WTC11 (cell line): ENCODE measurements around the gene DDIAS. TPM values are rescaled to one million over a fixed set of nuclear protein-coding genes. Genes with fewer than 3 reads are reported as not detected.
A peak's percentile ranks its signal among the peaks of the same experiment; 100 is the strongest.
"Not testable (repeated sequence)": the region's sequence is repeated elsewhere in the genome, so short reads cannot be mapped to it uniquely, and the experiment has no call there.

Experiments
- ATAC-seq: fragments of 200-7000 bp; cut with Tn5 transposase; 2 replicates; pipeline ENCODE4 v1.10.0; 2021; ENCODE audit warnings: mild to moderate bottlenecking, moderate library complexity
- CTCF ChIA-PET: fragments of 300-600 bp; sonication (Branson Sonifier 250); formaldehyde crosslinking; loops from one replicate; lab custom pipeline; 2021; ENCODE audit warnings: antibody characterized with exemption; lab: Charles Lee
- POLR2A ChIA-PET: fragments of 350-600 bp; sonication (Branson Sonifier 250); formaldehyde crosslinking; loops from one replicate; lab custom pipeline; 2021; ENCODE audit warnings: antibody characterized with exemption; lab: Charles Lee
- DNase-seq: peaks from one replicate; pipeline ENCODE4 v3.0.0; 2021; ENCODE audit warnings: low spot score
- H3K27ac Mint-ChIP-seq: 2 replicates; pipeline ENCODE4 v1.8.0; 2021; ENCODE audit warnings: mixed read lengths
- H3K27me3 Mint-ChIP-seq: 2 replicates; pipeline ENCODE4 v1.8.0; 2021; ENCODE audit warnings: low read depth, mild to moderate bottlenecking, moderate library complexity, mixed read lengths
- H3K36me3 Mint-ChIP-seq: 2 replicates; pipeline ENCODE4 v1.8.0; 2021; ENCODE audit warnings: mixed read lengths
- H3K4me1 Mint-ChIP-seq: 2 replicates; pipeline ENCODE4 v1.8.0; 2022; ENCODE audit warnings: mixed read lengths
- H3K4me3 Mint-ChIP-seq: 2 replicates; pipeline ENCODE4 v1.8.0; 2021; ENCODE audit warnings: mild to moderate bottlenecking, moderate library complexity, mixed read lengths
- H3K9me3 Mint-ChIP-seq: 2 replicates; pipeline ENCODE4 v1.8.0; 2021; ENCODE audit warnings: mixed read lengths
- AR ChIP-seq: fragments of 250-450 bp; sonication (Bioruptor Pico); IDR thresholded peaks from 2 replicates; pipeline ENCODE4 v1.9.0; 2021; ENCODE audit warnings: mild to moderate bottlenecking
- ATF1 ChIP-seq: sonication (generic); formaldehyde crosslinking; IDR thresholded peaks from 2 replicates; pipeline ENCODE4 v1.8.1; 2023; ENCODE audit warnings: mild to moderate bottlenecking, moderate library complexity, missing genetic modification reagents
- CBFB ChIP-seq: sonication (generic); formaldehyde crosslinking; IDR thresholded peaks from 2 replicates; pipeline ENCODE4 v1.8.1; 2022; ENCODE audit warnings: mild to moderate bottlenecking, low read depth, missing genetic modification reagents
- CREB1 ChIP-seq: sonication (generic); formaldehyde crosslinking; IDR thresholded peaks from 2 replicates; pipeline ENCODE4 v1.8.0; 2023; ENCODE audit warnings: mild to moderate bottlenecking, missing genetic modification reagents
- E2F5 ChIP-seq: sonication (generic); formaldehyde crosslinking; IDR thresholded peaks from 2 replicates; pipeline ENCODE4 v1.8.1; 2022; ENCODE audit warnings: mild to moderate bottlenecking, moderate library complexity, missing genetic modification reagents
- FOXK1 ChIP-seq: sonication (generic); formaldehyde crosslinking; IDR thresholded peaks from 2 replicates; pipeline ENCODE4 v1.8.0; 2022; ENCODE audit warnings: mild to moderate bottlenecking, moderate library complexity, missing genetic modification reagents
- FOXP1 ChIP-seq: sonication (generic); formaldehyde crosslinking; IDR thresholded peaks from 2 replicates; pipeline ENCODE4 v1.8.0; 2022; ENCODE audit warnings: missing genetic modification reagents, mild to moderate bottlenecking, moderate library complexity, borderline replicate concordance
- GTF2I ChIP-seq: fragments of 250-450 bp; sonication (Bioruptor Pico); conservative IDR thresholded peaks from 2 replicates; pipeline ENCODE4 v1.4.0; 2021; ENCODE audit warnings: mild to moderate bottlenecking
- JAZF1 ChIP-seq: fragments of 250-450 bp; sonication (Bioruptor Pico); IDR thresholded peaks from 2 replicates; pipeline ENCODE4 v1.9.0; 2021; ENCODE audit warnings: moderate library complexity, mild to moderate bottlenecking, inconsistent platforms
- JUN ChIP-seq: sonication (generic); formaldehyde crosslinking; IDR thresholded peaks from 2 replicates; pipeline ENCODE4 v1.8.0; 2023; ENCODE audit warnings: mild to moderate bottlenecking, missing genetic modification reagents
- NFATC4 ChIP-seq: fragments of 250-450 bp; sonication (Bioruptor Pico); IDR thresholded peaks from 2 replicates; pipeline ENCODE4 v1.9.0; 2021; ENCODE audit warnings: mild to moderate bottlenecking
- NFYB ChIP-seq: sonication (generic); formaldehyde crosslinking; conservative IDR thresholded peaks from 2 replicates; pipeline ENCODE4 v1.8.0; 2022; ENCODE audit warnings: low read depth, missing genetic modification reagents
- NR2C2 ChIP-seq: sonication (generic); formaldehyde crosslinking; IDR thresholded peaks from 2 replicates; pipeline ENCODE4 v1.8.0; 2022; ENCODE audit warnings: mild to moderate bottlenecking, missing genetic modification reagents
- OVOL2 ChIP-seq: fragments of 250-450 bp; sonication (Bioruptor Pico); IDR thresholded peaks from 2 replicates; pipeline ENCODE4 v1.9.0; 2021; ENCODE audit warnings: mild to moderate bottlenecking, borderline replicate concordance
- RORB ChIP-seq: fragments of 250-450 bp; sonication (Bioruptor Pico); IDR thresholded peaks from 2 replicates; pipeline ENCODE4 v1.9.0; 2021; ENCODE audit warnings: mild to moderate bottlenecking
- TCF7 ChIP-seq: sonication (generic); formaldehyde crosslinking; IDR thresholded peaks from 2 replicates; pipeline ENCODE4 v1.8.0; 2022; ENCODE audit warnings: mild to moderate bottlenecking, low read depth, missing genetic modification reagents, moderate library complexity
- TP53 ChIP-seq: sonication (generic); formaldehyde crosslinking; IDR thresholded peaks from 2 replicates; pipeline ENCODE4 v1.8.1; 2023; ENCODE audit warnings: mild to moderate bottlenecking, missing genetic modification reagents
- ZNF423 ChIP-seq: fragments of 250-450 bp; sonication (Bioruptor Pico); IDR thresholded peaks from 2 replicates; pipeline ENCODE4 v2.1.2; 2022; ENCODE audit warnings: mild to moderate bottlenecking, moderate library complexity
- ZNF671 ChIP-seq: fragments of 250-450 bp; sonication (Bioruptor Pico); IDR thresholded peaks from 2 replicates; pipeline ENCODE4 v1.8.0; 2021; ENCODE audit warnings: mild to moderate bottlenecking
- total RNA-seq: library from RNA; stranded (reverse); gene quantifications from 3 replicates; pipeline ENCODE4 v1.2.3, GENCODE V29; 2021
- TF ChIP-seq, protein P1 (sequence below): sonication (generic); formaldehyde crosslinking; IDR thresholded peaks from 2 replicates; pipeline ENCODE4 v1.8.1; 2023; ENCODE audit warnings: mild to moderate bottlenecking, missing genetic modification reagents
- TF ChIP-seq, protein P2 (sequence below): sonication (generic); formaldehyde crosslinking; IDR thresholded peaks from 2 replicates; pipeline ENCODE4 v1.8.1; 2022; ENCODE audit warnings: low read depth, missing genetic modification reagents, borderline replicate concordance

Gene DDIAS
- total RNA-seq, 1 experiment from 2014 or later: 28.7 TPM

DNA sequence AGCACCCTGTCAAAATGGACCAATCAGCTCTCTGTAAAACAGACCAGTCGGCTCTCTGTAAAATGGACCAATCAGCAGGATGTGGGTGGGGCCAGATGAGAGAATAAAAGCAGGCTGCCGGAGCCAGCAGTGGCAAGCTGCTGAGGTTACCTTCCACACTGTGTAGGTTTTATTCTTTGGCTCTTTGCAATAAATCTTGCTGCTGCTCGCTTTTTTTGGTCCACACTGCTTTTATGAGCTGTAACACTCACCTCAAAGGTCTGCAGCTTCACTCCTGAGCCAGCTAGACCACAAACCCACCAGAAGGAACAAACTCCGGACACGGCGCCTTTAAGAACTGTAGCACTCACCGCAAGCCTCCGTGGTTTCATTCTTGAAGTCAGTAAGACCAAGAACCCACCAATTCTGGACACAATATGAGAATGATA is 70.0 kb downstream of the DDIAS start:
- POLR2A ChIA-PET, H3K27me3 Mint-ChIP-seq, H3K9me3 Mint-ChIP-seq, H3K4me3 Mint-ChIP-seq, H3K27ac Mint-ChIP-seq, H3K4me1 Mint-ChIP-seq, ATAC-seq, DNase-seq, CTCF ChIA-PET, H3K36me3 Mint-ChIP-seq: not testable (repeated sequence)
- TF ChIP-seq NFYB (CRISPR knock-in tag): peak; percentile 52

DNA sequence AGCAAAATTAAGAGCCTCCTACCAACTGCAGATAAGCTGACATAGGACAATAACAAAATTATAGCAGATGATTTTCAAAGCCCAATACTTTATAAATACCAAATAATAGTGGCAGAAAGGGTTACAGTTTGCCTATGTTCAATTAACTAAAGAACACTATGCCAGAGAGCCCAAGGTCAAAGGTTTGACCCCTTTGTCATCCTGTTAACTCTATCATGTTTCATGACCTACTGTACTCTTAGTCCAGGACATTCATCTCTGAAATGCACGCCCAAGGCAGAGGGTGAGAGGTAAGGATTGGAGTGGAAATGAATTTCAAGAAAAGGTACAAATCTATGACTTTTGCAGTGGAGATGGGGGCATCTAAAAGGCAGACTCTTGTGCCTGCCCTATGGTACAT is 70.6 kb downstream of the DDIAS start:
- no peak for TF ChIP-seq GTF2I
- no peak for TF ChIP-seq FOXP1 (CRISPR knock-in tag)
- TF ChIP-seq NFATC4 (CRISPR knock-in tag): no peak
- TF ChIP-seq JAZF1 (CRISPR knock-in tag): no peak
- TF ChIP-seq, protein P1, sequence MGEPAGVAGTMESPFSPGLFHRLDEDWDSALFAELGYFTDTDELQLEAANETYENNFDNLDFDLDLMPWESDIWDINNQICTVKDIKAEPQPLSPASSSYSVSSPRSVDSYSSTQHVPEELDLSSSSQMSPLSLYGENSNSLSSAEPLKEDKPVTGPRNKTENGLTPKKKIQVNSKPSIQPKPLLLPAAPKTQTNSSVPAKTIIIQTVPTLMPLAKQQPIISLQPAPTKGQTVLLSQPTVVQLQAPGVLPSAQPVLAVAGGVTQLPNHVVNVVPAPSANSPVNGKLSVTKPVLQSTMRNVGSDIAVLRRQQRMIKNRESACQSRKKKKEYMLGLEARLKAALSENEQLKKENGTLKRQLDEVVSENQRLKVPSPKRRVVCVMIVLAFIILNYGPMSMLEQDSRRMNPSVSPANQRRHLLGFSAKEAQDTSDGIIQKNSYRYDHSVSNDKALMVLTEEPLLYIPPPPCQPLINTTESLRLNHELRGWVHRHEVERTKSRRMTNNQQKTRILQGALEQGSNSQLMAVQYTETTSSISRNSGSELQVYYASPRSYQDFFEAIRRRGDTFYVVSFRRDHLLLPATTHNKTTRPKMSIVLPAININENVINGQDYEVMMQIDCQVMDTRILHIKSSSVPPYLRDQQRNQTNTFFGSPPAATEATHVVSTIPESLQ: no peak
- TF ChIP-seq AR (CRISPR knock-in tag): no peak
- TF ChIP-seq TCF7 (CRISPR knock-in tag): no peak
- no peak for TF ChIP-seq JUN
- TF ChIP-seq NR2C2 (CRISPR knock-in tag): no peak
- no peak for TF ChIP-seq OVOL2 (CRISPR knock-in tag)
- no peak for TF ChIP-seq ZNF671
- no peak for TF ChIP-seq ATF1
- TF ChIP-seq, protein P2, sequence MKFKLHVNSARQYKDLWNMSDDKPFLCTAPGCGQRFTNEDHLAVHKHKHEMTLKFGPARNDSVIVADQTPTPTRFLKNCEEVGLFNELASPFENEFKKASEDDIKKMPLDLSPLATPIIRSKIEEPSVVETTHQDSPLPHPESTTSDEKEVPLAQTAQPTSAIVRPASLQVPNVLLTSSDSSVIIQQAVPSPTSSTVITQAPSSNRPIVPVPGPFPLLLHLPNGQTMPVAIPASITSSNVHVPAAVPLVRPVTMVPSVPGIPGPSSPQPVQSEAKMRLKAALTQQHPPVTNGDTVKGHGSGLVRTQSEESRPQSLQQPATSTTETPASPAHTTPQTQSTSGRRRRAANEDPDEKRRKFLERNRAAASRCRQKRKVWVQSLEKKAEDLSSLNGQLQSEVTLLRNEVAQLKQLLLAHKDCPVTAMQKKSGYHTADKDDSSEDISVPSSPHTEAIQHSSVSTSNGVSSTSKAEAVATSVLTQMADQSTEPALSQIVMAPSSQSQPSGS (CRISPR knock-in tag): no peak
- no peak for TF ChIP-seq E2F5 (CRISPR knock-in tag)
- TF ChIP-seq CREB1 (CRISPR knock-in tag): no peak
- no peak for TF ChIP-seq TP53 (CRISPR knock-in tag)
- no peak for TF ChIP-seq CBFB (CRISPR knock-in tag)
- TF ChIP-seq RORB (CRISPR knock-in tag): no peak
- no peak for TF ChIP-seq FOXK1 (CRISPR knock-in tag)
- TF ChIP-seq ZNF423 (CRISPR knock-in tag): no peak
- TF ChIP-seq, all 79 proteins: peak for 0
- Mint-ChIP-seq H3K9me3 (no peaks in the 10 kb centered on the region), H3K4me3 (no peak overlapping the region), H3K27me3 (no peaks in the 10 kb centered on the region), H3K4me1 (no peaks in the 10 kb centered on the region), H3K27ac (no peak overlapping the region), H3K36me3 (no peaks in the 10 kb centered on the region)
- ChIA-PET POLR2A (no interaction called here), CTCF (no interaction called here)
- DNase-seq (no peak), ATAC-seq (no peak)
